Endothelial cell of umbilical vein (primary cell): Measurements from ENCODE around the gene ST6GALNAC6. TPM values are rescaled to one million over a fixed set of nuclear protein-coding genes. Genes with fewer than 3 reads are reported as not detected.

Source experiments
- BruUV-seq: library from RNA; stranded (reverse); fragments of 400-500 nt; replicated peaks from 2 replicates; lab custom pipeline; 2021; lab: Mats Ljungman, UMichigan
- CTCF ChIA-PET: fragments of 300-600, 350-600 bp; sonication (Branson Sonifier 250); formaldehyde crosslinking; loops from one replicate; lab custom pipeline; 2021; ENCODE audit warnings: antibody characterized with exemption, inconsistent platforms; lab: Charles Lee
- POLR2A ChIA-PET: fragments of 300-600, 350-600 bp; sonication (Branson Sonifier 250); formaldehyde crosslinking; loops from one replicate; lab custom pipeline; 2021; ENCODE audit warnings: antibody characterized with exemption, inconsistent platforms; lab: Charles Lee
- DNase-seq: peaks from one replicate; pipeline ENCODE4 v3.0.0-alpha.2; 2011; ENCODE audit warnings: low read depth, low spot score
- FAIRE-seq: peaks from 2 replicates; lab custom pipeline; 2011; peaks lifted over from hg19 to GRCh38; lab: Jason Lieb, UNC
- H2AFZ ChIP-seq: 2 replicates; pipeline ENCODE4 v1.6.0; 2012; ENCODE audit warnings: low read depth, low read length, control low read depth, inconsistent platforms
- H3K27ac ChIP-seq: 2 replicates; pipeline ENCODE4 v1.5.1; 2011; ENCODE audit warnings: low read depth, mild to moderate bottlenecking, control low read depth, low read length, moderate library complexity; ENCODE audit not compliant: insufficient read depth
- H3K27me3 ChIP-seq, 2 experiments: 2 replicates each; pipeline versions ENCODE4 v1.6.0 to v1.6.1; 2011; ENCODE audit warnings: low read length in 2 of 2, mixed read lengths in 1 of 2; ENCODE audit not compliant: control insufficient read depth in 2 of 2, insufficient read depth in 2 of 2
- H3K36me3 ChIP-seq, 2 experiments: 2 replicates in 1 of 2; 3 replicates in 1 of 2; pipeline ENCODE4 v1.5.1; 2011; ENCODE audit warnings: low read length in 2 of 2, mild to moderate bottlenecking in 1 of 2, moderate library complexity in 1 of 2; ENCODE audit not compliant: control insufficient read depth in 2 of 2, insufficient read depth in 2 of 2; ENCODE audit errors: extremely low read depth in 1 of 2
- H3K4me1 ChIP-seq: 3 replicates; pipeline ENCODE4 v1.5.1; 2011; ENCODE audit warnings: mild to moderate bottlenecking, low read length; ENCODE audit not compliant: control insufficient read depth, insufficient read depth; ENCODE audit errors: extremely low read depth
- H3K4me2 ChIP-seq: 2 replicates; pipeline ENCODE4 v1.6.1; 2011; ENCODE audit warnings: low read length, control low read depth, mixed read lengths; ENCODE audit not compliant: insufficient read depth
- H3K4me3 ChIP-seq, 3 experiments: fragments of 200-600 bp in 1 of 3; sonication (generic), shearing (Covaris generic) in 1 of 3; replicated peaks in 1 of 3; 2 replicates each; pipeline ENCODE4 v1.5.1; 2011 to 2016; ENCODE audit warnings: control low read depth in 3 of 3, low read length in 3 of 3, mild to moderate bottlenecking in 2 of 3, inconsistent platforms in 1 of 3, low read depth in 1 of 3, moderate library complexity in 1 of 3; ENCODE audit not compliant: insufficient read depth in 1 of 3
- H3K79me2 ChIP-seq: 2 replicates; pipeline ENCODE4 v1.6.0; 2012; ENCODE audit warnings: low read length, inconsistent platforms; ENCODE audit not compliant: control insufficient read depth, insufficient read depth
- H3K9ac ChIP-seq: replicated peaks from 2 replicates; pipeline ENCODE3; 2011; ENCODE audit warnings: low read length, control low read depth; ENCODE audit not compliant: insufficient read depth; ENCODE audit errors: extremely low read depth
- H3K9me1 ChIP-seq: replicated peaks from 3 replicates; pipeline ENCODE4 v1.6.0; 2011; ENCODE audit warnings: mild to moderate bottlenecking, low read length; ENCODE audit not compliant: control insufficient read depth, insufficient read depth; ENCODE audit errors: extremely low read depth
- H3K9me3 ChIP-seq: replicated peaks from 2 replicates; pipeline ENCODE4 v1.5.1; 2012; ENCODE audit warnings: low read length, inconsistent platforms; ENCODE audit not compliant: control insufficient read depth, insufficient read depth
- H4K20me1 ChIP-seq: replicated peaks from 2 replicates; pipeline ENCODE3; 2011; ENCODE audit warnings: mild to moderate bottlenecking, low read length; ENCODE audit not compliant: control insufficient read depth, insufficient read depth; ENCODE audit errors: extremely low read depth
- EZH2 ChIP-seq: IDR thresholded peaks from 2 replicates; pipeline ENCODE4 v1.6.1; 2012; ENCODE audit warnings: borderline replicate concordance, low read depth, mild to moderate bottlenecking, moderate library complexity, low read length, inconsistent platforms; ENCODE audit not compliant: severe bottlenecking
- GATA2 ChIP-seq: IDR thresholded peaks from 2 replicates; pipeline ENCODE4 v1.7.0; 2011; ENCODE audit warnings: low read depth, mild to moderate bottlenecking, moderate library complexity, mixed read lengths, low read length; ENCODE audit not compliant: insufficient read length, insufficient read depth
- JUN ChIP-seq: IDR thresholded peaks from 2 replicates; pipeline ENCODE4 v1.6.1; 2011; ENCODE audit warnings: borderline replicate concordance, low read depth; ENCODE audit not compliant: insufficient read length, insufficient read depth
- POLR2A ChIP-seq: IDR thresholded peaks from 2 replicates; pipeline ENCODE4 v1.6.1; 2012; ENCODE audit warnings: low read depth, mild to moderate bottlenecking, control low read depth, low read length
- POLR2AphosphoS5 ChIP-seq: IDR thresholded peaks from 2 replicates; pipeline ENCODE4 v1.6.1; 2012; ENCODE audit warnings: low read depth, mild to moderate bottlenecking, control low read depth, low read length, moderate library complexity; ENCODE audit not compliant: insufficient read depth
- dilution Hi-C: fragments of 300-500 bp; cut with MboI; formaldehyde crosslinking; loops from one replicate; pipeline ENCODE4 v1.15.0; 2019; ENCODE audit warnings: low sequenced_read_pairs; ENCODE audit not compliant: extremely low pct_ligation_motif_present
- intact Hi-C: fragments of 100-400 bp; cut with micrococcal nuclease; formaldehyde crosslinking; loops from one replicate; pipeline ENCODE4 v1.10.0; 2022
- polyA plus RNA-seq, 4 experiments: library from polyadenylated mRNA; depleted of rRNA in 3 of 4; stranded (reverse) in 3 of 4; unstranded in 1 of 4; fragments of >200 nt; gene quantifications; 2 replicates each; pipeline versions ENCODE4 v1.2.1 to v1.2.3, GENCODE V29; 2011 to 2012; ENCODE audit warnings: missing spikeins in 1 of 4
- total RNA-seq: library from RNA; stranded (reverse); gene quantifications from 2 replicates; pipeline ENCODE4 v1.2.3, GENCODE V29; 2021
- TF ChIP-seq, protein P1 (sequence below): IDR thresholded peaks from 2 replicates; pipeline ENCODE4 v1.6.1; 2011; ENCODE audit not compliant: insufficient read depth, insufficient read length

ST6GALNAC6 gene
- total and polyA plus RNA-seq, 2 donors (not counting 3 experiments of a cell fraction or from before 2014, with no cell fraction given), result 43.0 to 78.9 TPM

DNA sequence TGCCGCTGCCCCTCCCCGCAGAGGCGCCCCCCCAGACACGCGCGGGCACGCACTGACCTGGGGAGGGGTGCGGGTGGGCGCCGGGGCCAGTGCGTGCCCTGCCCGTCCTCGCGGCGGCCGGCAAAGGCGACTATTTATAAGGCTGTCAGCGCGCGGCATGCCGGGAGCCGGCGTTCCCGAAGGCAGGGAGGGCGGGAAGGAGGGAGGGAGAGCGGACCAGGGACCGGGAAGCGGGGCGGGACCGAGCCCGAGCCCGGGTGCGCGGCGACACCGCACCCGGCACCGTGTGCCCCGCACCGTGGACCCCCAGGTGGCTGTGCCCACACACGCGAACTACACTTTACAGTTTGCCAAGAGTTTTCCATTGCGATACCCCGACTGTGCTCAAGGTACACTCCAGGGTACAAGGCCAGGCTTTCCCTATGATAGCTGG lies 21.8 kb downstream of the ST6GALNAC6 start, which contains the start of gene AK1:
TSS of gene AK1 (minus strand) at position 110 of the 433 bp plus-strand sequence. CDS start 3,058 bp downstream, outside the sequence.
- DNase-seq (peak; percentile 63), FAIRE-seq (peak; percentile 90)
- TF ChIP-seq GATA2, result no peak
- no peak for TF ChIP-seq JUN
- peak; percentile 86 for TF ChIP-seq POLR2A
- no peak for TF ChIP-seq EZH2
- TF ChIP-seq, protein P1, sequence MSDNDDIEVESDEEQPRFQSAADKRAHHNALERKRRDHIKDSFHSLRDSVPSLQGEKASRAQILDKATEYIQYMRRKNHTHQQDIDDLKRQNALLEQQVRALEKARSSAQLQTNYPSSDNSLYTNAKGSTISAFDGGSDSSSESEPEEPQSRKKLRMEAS, result no peak
- TF ChIP-seq POLR2AphosphoS5, result peak; percentile 88
- Histone ChIP-seq H3K27me3 (no peaks in the 10 kb centered on the region), H3K79me2 (peaks cover 18% of the 10 kb centered on the region), H3K4me1 (peaks cover 17% of the 10 kb centered on the region), H3K9me3 (no peaks in the 10 kb centered on the region), H3K9ac (peak within 1 kb of the TSS; percentile 44), H3K36me3 (peaks cover 0 to 4% of the 10 kb centered on the region in 2 experiments), H3K4me3 (peak within 1 kb of the TSS; percentile 23 to 55 (median 44)), H3K9me1 (no peaks in the 10 kb centered on the region), H3K4me2 (peak within 1 kb of the TSS; percentile 81), H2AFZ (peak within 1 kb of the TSS; percentile 90), H3K27ac (peak within 1 kb of the TSS; percentile 31), H4K20me1 (no peaks in the 10 kb centered on the region)
- no TSS peak for BruUV-seq
- ChIA-PET POLR2A (no interaction called here), CTCF (interaction anchor here (1.1 to 1.8 kb wide), 2 partner anchors 44 to 143 kb away, joined by 3 to 5 read pairs; partner anchors contain the start of gene TOR2A)
- intact Hi-C loops, result no loop called here
- dilution Hi-C loops, result no loop called here
